Activated B cell treated with CpG ODN at 0.5 μM for 24 hours (primary cell): ENCODE data around the gene PSME3IP1. TPM values are rescaled to one million over a fixed set of nuclear protein-coding genes. Genes with fewer than 3 reads are reported as not detected.

ENCODE experiments used
- ATAC-seq: fragments of 200-7000 bp; cut with Tn5 transposase; one replicate; pipeline ENCODE4 v1.10.0; 2021; ENCODE audit warnings: low read depth, mild to moderate bottlenecking, moderate library complexity
- CTCF ChIA-PET: fragments of 350-600 bp; sonication (Branson Sonifier 250); formaldehyde crosslinking; loops from one replicate; lab custom pipeline; 2021; ENCODE audit warnings: antibody characterized with exemption; lab: Charles Lee
- POLR2A ChIA-PET: fragments of 350-600 bp; sonication (Branson Sonifier 250); formaldehyde crosslinking; loops from one replicate; lab custom pipeline; 2021; ENCODE audit warnings: antibody characterized with exemption; lab: Charles Lee
- DNase-seq: peaks from one replicate; pipeline ENCODE4 v3.0.0; 2022
- H3K27ac Mint-ChIP-seq: one replicate; pipeline ENCODE4 v1.8.0; 2020; ENCODE audit warnings: mixed read lengths
- H3K27me3 Mint-ChIP-seq: one replicate; pipeline ENCODE4 v1.8.0; 2021; ENCODE audit warnings: mixed read lengths
- H3K36me3 Mint-ChIP-seq: one replicate; pipeline ENCODE4 v1.8.0; 2021; ENCODE audit warnings: low read depth, mixed read lengths
- H3K4me1 Mint-ChIP-seq: one replicate; pipeline ENCODE4 v1.8.0; 2021; ENCODE audit warnings: mixed read lengths
- H3K4me3 Mint-ChIP-seq: one replicate; pipeline ENCODE4 v1.8.0; 2020; ENCODE audit warnings: mild to moderate bottlenecking, mixed read lengths
- H3K9me3 Mint-ChIP-seq: one replicate; pipeline ENCODE4 v1.8.0; 2020; ENCODE audit warnings: mixed read lengths
- CTCF ChIP-seq: fragments of 200-600 bp; IDR thresholded peaks from one replicate; pipeline ENCODE4 v1.8.0; 2022; ENCODE audit warnings: antibody characterized with exemption, mild to moderate bottlenecking
- intact Hi-C: fragments of 100-400 bp; cut with micrococcal nuclease; formaldehyde crosslinking; loops from one replicate; pipeline ENCODE4 v1.15.1; 2024
- total RNA-seq: library from RNA; stranded (reverse); gene quantifications from 2 replicates; pipeline ENCODE4 v1.2.3, GENCODE V29; 2022

PSME3IP1 gene
- total RNA-seq, 1 donor from 2014 or later, result 147 TPM

- Mint-ChIP-seq H3K27ac (no peak overlapping the region), H3K9me3 (no peaks in the 10 kb centered on the region), H3K36me3 (no peaks in the 10 kb centered on the region), H3K27me3 (no peaks in the 10 kb centered on the region), H3K4me1 (peaks cover 37% of the 10 kb centered on the region), H3K4me3 (no peak overlapping the region)
- TF ChIP-seq CTCF, result no peak
- POLR2A ChIA-PET, result interaction anchor here (0.7 kb wide), 1 partner anchor 45 kb away, joined by 3 read pairs; the partner anchor contains the start of genes PSME3IP1 and RSPRY1
- intact Hi-C loops, result no loop called here
- no peak for ATAC-seq
- no peak for DNase-seq
- CTCF ChIA-PET, result no interaction called here
Measured at GRCh38 chr16:57140931-57141668, 44.7 kb downstream of the PSME3IP1 start.

GRCh38 chr16:57138281-57138935, 47.4 kb downstream of the PSME3IP1 start:
- no peaks in the 10 kb centered on the region for H3K36me3 Mint-ChIP-seq
- no peak for ATAC-seq
- peak; percentile 11 for DNase-seq
- no peaks in the 10 kb centered on the region for H3K9me3 Mint-ChIP-seq
- no peak overlapping the region for H3K4me3 Mint-ChIP-seq
- TF ChIP-seq CTCF, result no peak
- H3K27ac Mint-ChIP-seq, result no peak overlapping the region
- POLR2A ChIA-PET, result interaction anchor here (0.6 kb wide), 1 partner anchor 140 kb away, joined by 6 read pairs; no protein-coding TSS in a partner anchor
- CTCF ChIA-PET, result no interaction called here
- peaks cover 60% of the 10 kb centered on the region for H3K4me1 Mint-ChIP-seq
- intact Hi-C loops, result no loop called here
- H3K27me3 Mint-ChIP-seq, result no peaks in the 10 kb centered on the region

GRCh38 chr16:57137566-57138273, 48.1 kb downstream of the PSME3IP1 start:
- Mint-ChIP-seq H3K36me3 (no peaks in the 10 kb centered on the region), H3K27ac (no peak overlapping the region), H3K27me3 (no peaks in the 10 kb centered on the region), H3K4me3 (no peak overlapping the region), H3K4me1 (peaks cover 62% of the 10 kb centered on the region), H3K9me3 (no peaks in the 10 kb centered on the region)
- POLR2A ChIA-PET, result interaction anchor here (0.6 kb wide), 1 partner anchor 139 kb away, joined by 6 read pairs; no protein-coding TSS in a partner anchor
- CTCF ChIA-PET, result no interaction called here
- intact Hi-C loops, result no loop called here
- no peak for ATAC-seq
- no peak for TF ChIP-seq CTCF
- no peak for DNase-seq

- ChIA-PET CTCF (no interaction called here), POLR2A (no interaction called here)
- no peak for TF ChIP-seq CTCF
- intact Hi-C loops, result no loop called here
- H3K4me1 Mint-ChIP-seq, result peaks cover 56% of the 10 kb centered on the region
- no peak overlapping the region for H3K27ac Mint-ChIP-seq
- no peaks in the 10 kb centered on the region for H3K9me3 Mint-ChIP-seq
- ATAC-seq, result no peak
- DNase-seq, result no peak
- no peaks in the 10 kb centered on the region for H3K27me3 Mint-ChIP-seq
- H3K4me3 Mint-ChIP-seq, result no peak overlapping the region
- no peaks in the 10 kb centered on the region for H3K36me3 Mint-ChIP-seq
Measured at GRCh38 chr16:57137043-57137442, 48.8 kb downstream of the PSME3IP1 start.
